HFF-Myc (cell line): Measurements from ENCODE around the gene PTPN1.

Source experiments
- DNase-seq: peaks from one replicate; pipeline ENCODE4 v3.0.0-alpha.2; 2011; ENCODE audit warnings: low read depth; ENCODE audit errors: extremely low read depth
- H3K4me3 ChIP-seq: replicated peaks from 2 replicates; pipeline ENCODE4 v1.5.1; 2011; ENCODE audit warnings: low read depth, mild to moderate bottlenecking, control low read depth, low read length
- TF ChIP-seq, protein P1 (sequence below): IDR thresholded peaks from 2 replicates; pipeline ENCODE4 v1.5.1; 2012; ENCODE audit warnings: mild to moderate bottlenecking, low read depth, low read length, control low read depth; ENCODE audit errors: missing control alignments

The PTPN1 gene

DNA sequence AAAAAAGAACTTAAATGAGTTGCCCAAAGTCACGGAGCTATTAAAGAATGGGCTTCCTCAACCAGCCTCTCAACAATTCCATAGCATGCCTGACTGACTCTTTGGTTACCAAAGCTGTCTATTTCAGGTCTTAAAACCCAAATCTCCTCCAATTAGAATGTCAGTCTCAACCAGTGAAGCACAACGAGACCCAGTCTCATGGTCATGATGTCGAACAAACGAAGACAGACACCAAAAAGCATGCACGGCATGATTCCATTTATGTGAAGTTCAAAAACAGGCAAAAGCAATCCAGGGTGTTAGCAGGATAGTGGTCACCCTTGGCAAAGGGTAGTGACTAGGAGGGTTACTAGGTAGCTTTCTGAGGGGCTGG is 16.3 kb upstream of the PTPN1 start:
- no peak overlapping the region for H3K4me3 ChIP-seq
- no peak for DNase-seq
- TF ChIP-seq, protein P1, sequence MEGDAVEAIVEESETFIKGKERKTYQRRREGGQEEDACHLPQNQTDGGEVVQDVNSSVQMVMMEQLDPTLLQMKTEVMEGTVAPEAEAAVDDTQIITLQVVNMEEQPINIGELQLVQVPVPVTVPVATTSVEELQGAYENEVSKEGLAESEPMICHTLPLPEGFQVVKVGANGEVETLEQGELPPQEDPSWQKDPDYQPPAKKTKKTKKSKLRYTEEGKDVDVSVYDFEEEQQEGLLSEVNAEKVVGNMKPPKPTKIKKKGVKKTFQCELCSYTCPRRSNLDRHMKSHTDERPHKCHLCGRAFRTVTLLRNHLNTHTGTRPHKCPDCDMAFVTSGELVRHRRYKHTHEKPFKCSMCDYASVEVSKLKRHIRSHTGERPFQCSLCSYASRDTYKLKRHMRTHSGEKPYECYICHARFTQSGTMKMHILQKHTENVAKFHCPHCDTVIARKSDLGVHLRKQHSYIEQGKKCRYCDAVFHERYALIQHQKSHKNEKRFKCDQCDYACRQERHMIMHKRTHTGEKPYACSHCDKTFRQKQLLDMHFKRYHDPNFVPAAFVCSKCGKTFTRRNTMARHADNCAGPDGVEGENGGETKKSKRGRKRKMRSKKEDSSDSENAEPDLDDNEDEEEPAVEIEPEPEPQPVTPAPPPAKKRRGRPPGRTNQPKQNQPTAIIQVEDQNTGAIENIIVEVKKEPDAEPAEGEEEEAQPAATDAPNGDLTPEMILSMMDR = no peak

- TF ChIP-seq, protein P1 = no peak
- no peak for DNase-seq
- H3K4me3 ChIP-seq = no peak overlapping the region
Measured at GRCh38 chr20:50494428-50494827, 15.8 kb upstream of the PTPN1 start.

DNA sequence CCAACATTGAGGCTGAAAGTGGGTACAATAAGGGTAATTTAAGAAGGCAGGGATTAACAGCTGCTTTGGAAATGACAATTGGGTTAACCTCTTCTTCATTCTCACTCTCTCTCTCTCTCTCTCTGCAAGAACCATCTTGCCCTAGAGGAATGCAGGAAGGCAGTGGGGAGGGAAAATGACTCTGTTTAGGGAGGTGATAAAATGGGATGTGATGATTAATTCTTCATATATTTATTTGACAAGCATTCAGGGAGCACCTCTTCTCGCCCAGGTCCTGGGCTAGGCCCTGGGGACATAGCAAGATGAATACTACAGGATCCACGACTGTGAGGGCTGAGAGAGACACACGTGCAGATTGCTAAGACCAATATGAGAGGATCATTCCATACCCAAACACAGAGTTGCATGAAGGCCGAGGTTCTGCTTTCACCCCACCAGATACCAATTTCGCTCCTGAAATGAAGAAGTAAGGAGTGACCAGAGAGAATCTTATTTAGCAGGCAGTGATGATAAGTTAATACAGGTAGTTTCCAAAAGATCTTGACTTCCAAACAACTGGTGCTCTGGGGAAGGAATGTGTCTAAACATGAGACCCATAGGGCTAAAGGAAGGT is 13.3 kb upstream of the PTPN1 start:
- TF ChIP-seq, protein P1 = no peak
- DNase-seq = no peak
- H3K4me3 ChIP-seq = no peak overlapping the region

DNA sequence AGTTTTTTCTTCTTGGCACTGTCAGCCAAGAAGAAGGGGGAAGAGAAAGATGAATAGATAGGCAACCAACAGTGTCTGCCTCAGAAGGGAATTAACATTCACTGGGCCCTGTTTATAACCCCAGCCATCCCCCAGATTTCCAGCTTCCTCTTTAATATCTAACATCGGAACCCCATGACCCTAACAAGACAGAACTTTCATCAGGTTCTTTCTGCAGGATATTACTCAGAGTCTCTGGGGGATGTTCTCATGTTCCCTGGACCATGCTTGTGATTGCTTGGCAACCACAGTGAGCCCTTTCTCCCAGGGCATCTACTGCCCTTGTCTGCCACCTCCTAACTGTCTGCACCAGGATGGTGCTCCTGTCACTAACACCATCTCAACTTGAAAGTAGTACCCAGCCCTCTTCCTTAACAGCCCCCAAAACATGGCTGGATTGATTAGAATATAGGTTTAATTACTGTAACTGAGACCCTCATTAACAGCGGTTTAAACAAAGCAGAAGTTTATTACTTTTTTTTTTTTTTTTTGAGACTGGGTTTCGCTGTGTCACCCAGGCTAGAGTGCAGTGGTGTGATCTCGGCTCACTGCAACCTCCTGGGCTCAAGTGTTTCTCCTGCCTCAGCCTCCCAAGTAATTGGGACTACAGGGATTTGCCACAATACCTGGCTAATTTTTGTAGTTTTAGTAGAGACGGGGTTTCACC is 12.0 kb upstream of the PTPN1 start:
- no peak overlapping the region for H3K4me3 ChIP-seq
- TF ChIP-seq, protein P1 = no peak
- no peak for DNase-seq

DNA sequence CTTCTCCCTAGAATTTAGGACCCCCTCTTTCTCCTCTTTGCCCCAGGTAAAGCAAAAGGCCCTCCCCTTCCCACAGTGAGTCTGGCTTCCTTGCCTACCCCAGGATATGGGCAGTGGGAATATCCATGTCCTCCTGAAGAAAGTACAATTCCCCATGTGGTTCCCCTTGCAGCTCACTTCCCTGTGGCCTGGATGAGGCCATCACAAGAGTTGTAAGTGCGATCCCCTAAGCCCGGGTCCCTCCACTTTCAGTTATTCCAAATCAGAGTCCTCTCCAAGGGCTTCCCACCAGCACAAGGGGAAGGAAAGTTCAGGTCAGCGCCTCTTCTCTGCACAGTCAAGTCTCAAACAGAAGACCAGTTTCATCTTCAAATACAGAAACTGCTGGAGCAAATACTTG is 10.2 kb upstream of the PTPN1 start:
- TF ChIP-seq, protein P1 = no peak
- DNase-seq = no peak

DNA sequence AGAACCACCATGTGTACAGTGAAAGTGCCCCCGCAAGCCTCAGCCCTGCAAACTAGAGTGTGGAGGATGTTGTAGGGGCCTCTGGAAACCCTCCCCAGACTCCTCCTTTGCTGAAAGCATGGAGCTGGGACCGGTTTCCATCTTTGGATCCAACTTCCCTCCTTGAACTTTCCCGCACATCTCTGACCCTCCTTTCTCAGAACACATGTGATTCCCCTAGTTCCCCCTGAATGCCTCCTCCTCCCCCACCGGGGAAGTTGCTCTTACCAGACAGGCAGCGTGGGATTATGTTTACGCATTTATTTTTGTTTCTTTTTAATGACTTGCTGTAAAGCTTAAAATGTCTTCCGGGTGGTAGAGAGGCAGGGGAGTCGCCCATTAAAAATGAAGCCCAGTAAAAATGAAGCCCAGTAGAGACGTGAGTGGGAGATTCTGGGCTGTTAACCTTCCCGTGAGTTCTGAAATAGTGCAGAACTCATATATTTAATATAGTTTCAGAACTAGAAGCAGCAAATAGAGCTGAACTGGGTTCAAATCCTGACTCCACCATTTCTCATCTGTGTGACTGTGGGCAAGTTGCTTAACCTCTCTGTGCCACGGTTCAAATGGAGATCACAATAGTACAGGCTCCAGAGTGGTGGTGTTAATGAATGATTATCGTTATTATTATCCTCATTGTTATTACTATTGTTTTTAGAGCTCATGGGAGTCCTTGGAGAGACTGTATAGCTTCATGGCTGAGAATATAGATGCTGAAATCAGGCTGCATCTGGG is 8.0 kb upstream of the PTPN1 start:
- TF ChIP-seq, protein P1 = no peak
- no peak overlapping the region for H3K4me3 ChIP-seq
- no peak for DNase-seq

More for the DNA sequence above, 10.2 kb upstream of the PTPN1 start:
- H3K4me3 ChIP-seq = no peak overlapping the region
